ENCODE results near the gene COMMD7. TPM values are rescaled to one million over a fixed set of nuclear protein-coding genes. Genes with fewer than 3 reads are reported as not detected.

Gene COMMD7
- total RNA-seq (2014; rRNA removed; shearing (Covaris generic)): 47.5 and 49.2 TPM in 2 replicates
- polyA plus RNA-seq (2015; cell fraction: cytosol; rRNA removed): 37.3 and 37.5 TPM in 2 replicates
- 14.4 and 22.8 TPM in 2 replicates for polyA plus RNA-seq (2015; cell fraction: nucleus; rRNA removed)

DNA sequence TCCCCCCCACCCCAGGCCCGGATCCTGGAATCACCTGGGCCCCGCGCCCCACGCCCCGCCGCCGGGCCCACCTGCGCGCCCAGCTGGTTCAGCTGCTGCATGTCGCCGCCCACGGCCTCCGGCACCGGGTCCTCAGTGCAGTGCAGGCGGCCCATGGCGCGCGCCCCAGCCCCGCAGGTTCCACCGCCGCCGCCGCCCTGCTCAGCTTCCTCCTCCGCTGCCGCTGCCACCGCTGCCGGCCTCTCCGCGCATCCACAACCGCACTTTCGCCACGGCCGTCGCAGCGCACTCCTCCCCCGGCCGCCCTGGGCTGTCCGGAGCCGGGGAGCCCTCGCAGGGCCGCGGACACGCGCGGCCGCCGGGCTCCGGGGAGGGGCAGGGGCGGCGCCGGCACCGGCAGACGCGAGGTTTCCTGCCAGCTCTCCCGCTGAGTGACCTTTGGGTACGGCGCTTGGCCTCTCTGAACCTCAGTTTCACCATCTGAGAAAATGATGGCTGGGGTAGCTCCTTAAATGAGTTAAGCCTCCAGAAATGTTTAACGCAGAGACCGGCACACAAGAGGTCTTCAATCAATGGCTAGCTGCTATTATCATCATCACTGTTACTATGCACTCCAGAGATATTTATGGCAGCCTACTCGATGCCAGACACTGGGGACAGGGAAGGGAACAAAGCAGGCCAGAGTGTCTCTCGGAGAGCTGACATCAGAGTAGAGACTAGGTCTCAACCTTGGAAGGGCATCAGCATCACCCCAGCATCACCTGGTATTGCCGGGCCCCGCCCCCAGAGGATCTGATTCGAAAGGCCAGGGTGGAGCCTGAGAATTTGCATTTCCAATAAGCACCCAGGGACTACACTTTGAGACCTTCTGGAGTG lies at the start of gene COMMD7:
COMMD7 (minus strand) TSS at position 231 of the 876 bp plus-strand sequence; CDS start at position 155, 76 bp downstream.
- peak; percentile 42 for DNase-seq (ENCODE audit: low read depth, low spot score)
- in situ Hi-C loops (cut with HindIII; ENCODE audit: low pct_unique_long_range_greater_than_20kb, low sequenced_read_pairs): no loop called here

DNA sequence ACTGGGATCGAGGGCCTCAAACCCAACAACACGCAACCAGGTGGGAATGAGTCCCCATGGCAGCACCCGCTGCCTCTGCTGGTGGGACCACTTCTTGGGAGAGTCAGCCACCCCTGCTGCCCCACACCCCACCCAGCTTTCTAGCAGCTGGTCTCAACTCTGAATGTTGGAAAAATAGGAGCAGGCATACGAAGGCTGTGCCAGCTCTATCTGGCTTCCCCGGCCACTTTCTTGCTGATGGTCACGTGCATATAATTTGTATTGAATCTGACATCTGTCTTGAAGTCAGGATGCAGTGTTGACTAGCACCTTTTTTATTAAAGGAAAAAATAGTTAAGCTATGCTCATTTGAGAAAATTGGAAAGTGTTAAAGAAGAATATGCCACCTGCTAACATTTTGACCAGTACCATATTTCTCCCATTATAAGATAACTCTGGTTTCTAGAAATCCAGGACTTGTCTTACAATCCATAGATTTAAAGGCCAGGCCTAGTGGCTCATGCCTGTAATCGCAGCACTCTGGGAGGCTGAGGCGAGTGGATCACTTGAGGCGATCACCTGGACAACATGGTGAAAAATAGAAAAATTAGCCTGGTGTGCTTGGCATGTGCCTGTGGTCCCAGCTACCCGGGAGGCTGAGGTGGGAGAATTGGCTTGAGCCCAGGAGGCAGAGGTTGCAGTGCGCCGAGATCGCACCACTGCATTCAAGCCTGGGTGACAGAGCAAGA lies 49.6 kb upstream of the COMMD7 start:
- in situ Hi-C loops (cut with HindIII; ENCODE audit: low pct_unique_long_range_greater_than_20kb, low sequenced_read_pairs): loop anchor here (25.0 kb wide), 1 partner anchor 106 kb away; no protein-coding TSS in a partner anchor
- DNase-seq (ENCODE audit: low read depth, low spot score): no peak

GRCh38 chr20:32792316-32792715 lies 49.0 kb upstream of the COMMD7 start:
- peak; percentile 75 for DNase-seq (ENCODE audit: low read depth, low spot score)
- in situ Hi-C loops (cut with HindIII; ENCODE audit: low pct_unique_long_range_greater_than_20kb, low sequenced_read_pairs): loop anchor here (25.0 kb wide), 1 partner anchor 105 kb away; no protein-coding TSS in a partner anchor

- DNase-seq (ENCODE audit: low read depth, low spot score): no peak
- in situ Hi-C loops (cut with HindIII; ENCODE audit: low pct_unique_long_range_greater_than_20kb, low sequenced_read_pairs): loop anchor here (25.0 kb wide), 1 partner anchor 103 kb away; no protein-coding TSS in a partner anchor
Observed at GRCh38 chr20:32790751-32791057, 47.4 kb upstream of the COMMD7 start.

DNA sequence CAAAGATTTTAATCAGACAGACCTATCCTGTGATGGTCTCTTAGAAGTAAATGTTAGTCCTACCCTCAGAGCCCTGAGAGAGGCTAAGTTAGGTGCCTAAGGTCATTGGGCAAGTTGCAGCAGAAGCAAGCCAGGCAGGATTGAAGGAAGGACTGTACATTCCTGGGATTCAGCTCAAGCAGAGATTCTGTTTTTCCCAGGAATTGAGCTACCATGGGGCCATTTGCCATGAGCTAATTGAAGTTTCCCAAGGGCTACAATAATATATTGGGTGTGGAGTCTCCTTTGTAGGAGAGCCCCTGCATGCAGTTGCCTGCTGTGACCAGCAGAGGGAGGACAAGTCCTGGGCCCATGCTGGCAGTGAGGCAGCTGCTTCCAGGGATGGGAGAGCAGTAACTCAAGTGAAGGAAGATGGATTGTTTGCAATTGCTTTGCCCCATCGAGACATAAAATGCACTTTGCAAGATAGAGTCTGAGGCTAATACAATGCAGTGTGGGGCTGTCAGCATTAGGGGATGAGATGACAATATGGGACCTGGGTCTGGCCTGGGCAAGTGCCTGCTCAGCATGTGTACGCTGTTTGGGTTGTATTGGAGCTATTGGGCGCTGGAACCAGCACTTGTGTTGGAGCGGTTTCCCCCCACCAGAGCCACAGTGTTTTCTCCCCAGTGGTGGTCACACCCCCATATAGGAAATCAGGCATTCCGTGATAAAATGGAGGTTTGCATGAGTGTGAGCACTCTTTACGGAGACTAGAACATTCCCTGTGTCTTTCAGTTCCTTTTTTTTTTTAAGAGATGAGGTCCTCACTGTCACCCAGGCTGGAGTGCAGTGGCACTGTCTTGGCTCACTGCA lies 46.9 kb upstream of the COMMD7 start:
- in situ Hi-C loops (cut with HindIII; ENCODE audit: low pct_unique_long_range_greater_than_20kb, low sequenced_read_pairs): loop anchor here (25.0 kb wide), 1 partner anchor 103 kb away; no protein-coding TSS in a partner anchor
- peak; percentile 81 for DNase-seq (ENCODE audit: low read depth, low spot score)

GRCh38 chr20:32787168-32787567 lies 43.9 kb upstream of the COMMD7 start:
- DNase-seq (ENCODE audit: low read depth, low spot score): no peak
- in situ Hi-C loops (cut with HindIII; ENCODE audit: low pct_unique_long_range_greater_than_20kb, low sequenced_read_pairs): loop anchor here (25.0 kb wide), 1 partner anchor 100 kb away; no protein-coding TSS in a partner anchor

DNA sequence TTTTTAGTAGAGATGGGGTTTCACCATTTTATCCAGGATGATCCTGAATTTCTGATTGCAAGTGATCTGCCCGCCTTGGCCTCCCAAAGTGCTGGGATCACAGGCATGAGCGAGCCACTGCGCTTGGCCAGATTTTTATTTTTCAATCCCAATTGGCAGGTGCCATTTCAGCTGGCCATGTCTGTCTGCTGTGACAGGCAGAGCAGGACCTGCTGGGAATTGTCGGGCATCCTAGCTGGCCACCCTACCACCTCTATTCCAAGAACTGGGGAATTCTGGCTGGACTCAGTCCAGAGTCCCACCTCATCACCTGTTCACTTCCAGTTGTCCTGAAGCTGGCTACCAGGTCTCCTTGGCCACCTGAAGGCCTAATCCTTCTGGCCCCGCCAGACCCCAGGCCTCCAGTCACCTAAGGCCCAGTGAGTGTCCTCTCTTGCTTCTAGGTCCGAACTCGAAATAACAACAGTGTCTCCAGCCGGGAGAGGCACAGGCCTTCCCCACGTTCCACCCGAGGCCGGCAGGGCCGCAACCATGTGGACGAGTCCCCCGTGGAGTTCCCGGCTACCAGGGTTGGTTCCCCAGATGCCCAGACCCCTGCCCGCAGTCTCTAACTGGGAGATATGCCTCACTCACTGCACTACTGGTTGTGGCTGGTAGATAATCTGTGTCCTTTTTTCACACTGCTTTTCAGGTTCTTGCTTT lies 42.9 kb upstream of the COMMD7 start:
- no peak for DNase-seq (ENCODE audit: low read depth, low spot score)
- in situ Hi-C loops (cut with HindIII; ENCODE audit: low pct_unique_long_range_greater_than_20kb, low sequenced_read_pairs): loop anchor here (25.0 kb wide), 1 partner anchor 99 kb away; no protein-coding TSS in a partner anchor

DNA sequence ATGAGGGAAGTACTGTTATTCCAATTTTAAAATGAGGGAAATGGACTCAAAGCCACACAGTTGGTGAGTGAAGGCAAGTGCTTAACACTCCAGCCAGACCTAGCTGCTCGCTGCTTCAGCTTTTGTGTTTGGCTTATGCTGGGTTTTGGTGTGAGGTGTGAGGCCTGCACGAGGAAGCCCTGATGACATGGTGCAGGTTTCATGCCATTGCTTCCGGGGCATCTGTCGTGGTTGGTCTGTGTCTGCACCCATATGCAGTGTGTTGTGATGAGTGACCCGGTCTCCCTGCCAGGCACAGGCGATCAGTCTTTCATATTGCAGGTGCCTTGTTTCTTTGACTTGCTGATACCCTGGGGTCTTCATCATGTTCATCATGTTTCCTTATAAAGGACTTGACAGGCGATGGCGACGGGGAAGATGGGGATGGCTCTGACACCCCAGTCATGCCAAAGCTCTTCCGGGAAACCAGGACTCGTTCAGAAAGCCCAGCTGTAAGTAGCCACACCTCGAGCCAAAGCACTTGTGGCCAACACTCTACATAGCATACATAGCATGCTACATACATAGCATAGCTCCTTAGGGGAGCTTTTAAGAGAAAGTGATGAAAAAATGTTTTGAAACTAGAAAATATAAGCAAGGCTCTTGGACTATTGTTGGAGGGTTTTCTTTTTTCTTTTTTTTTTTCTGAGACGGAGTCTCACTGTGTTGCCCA lies 41.3 kb upstream of the COMMD7 start:
- no peak for DNase-seq (ENCODE audit: low read depth, low spot score)
- in situ Hi-C loops (cut with HindIII; ENCODE audit: low pct_unique_long_range_greater_than_20kb, low sequenced_read_pairs): loop anchor here (25.0 kb wide), 1 partner anchor 97 kb away; no protein-coding TSS in a partner anchor

DNA sequence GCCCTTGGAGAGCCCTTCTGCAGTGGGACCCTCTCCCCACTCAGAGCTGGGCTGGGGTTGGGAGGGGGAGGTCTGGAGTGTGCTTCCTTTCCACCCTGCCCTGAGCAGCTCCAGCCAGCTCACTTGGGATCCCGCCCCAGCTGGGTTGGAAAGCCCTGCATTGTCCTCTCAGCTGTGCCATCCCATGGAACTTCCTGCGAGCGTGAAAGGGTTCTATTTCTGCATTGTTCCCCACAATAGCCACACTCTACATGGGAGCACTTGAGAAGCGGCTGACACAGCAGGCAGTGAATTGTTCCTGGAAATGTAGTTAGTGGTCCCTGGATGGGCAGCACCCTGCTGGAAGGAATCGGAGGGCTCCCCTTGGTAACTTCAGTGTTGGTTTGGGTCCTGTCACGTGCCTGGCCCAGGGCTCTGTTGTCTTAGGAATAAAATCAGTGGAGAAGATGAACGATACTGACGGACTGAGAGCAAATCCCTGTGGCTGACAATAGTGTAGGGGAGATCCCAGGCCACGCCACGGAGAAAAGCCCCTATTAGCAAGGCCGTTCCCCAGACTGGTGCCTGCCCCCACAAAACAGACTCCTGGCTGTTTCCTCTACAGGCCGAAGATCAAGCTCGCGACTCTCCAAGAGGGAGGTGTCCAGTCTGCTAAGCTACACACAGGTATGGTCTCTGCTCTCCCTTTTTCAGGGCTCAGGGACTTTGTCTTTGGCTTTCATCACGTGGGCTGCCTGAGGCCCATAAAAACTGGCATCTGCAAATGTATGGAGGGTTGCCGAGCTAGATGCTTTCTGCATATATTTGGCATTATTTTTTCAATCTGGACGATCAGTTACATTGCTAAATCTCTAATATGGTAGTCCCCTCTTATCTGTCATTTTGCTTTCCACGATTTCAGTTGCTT lies 37.7 kb upstream of the COMMD7 start:
- DNase-seq (ENCODE audit: low read depth, low spot score): no peak
- in situ Hi-C loops (cut with HindIII; ENCODE audit: low pct_unique_long_range_greater_than_20kb, low sequenced_read_pairs): loop anchor here (25.0 kb wide), 1 partner anchor 94 kb away; no protein-coding TSS in a partner anchor

GRCh38 chr20:32780278-32780677 lies 37.0 kb upstream of the COMMD7 start:
- no peak for DNase-seq (ENCODE audit: low read depth, low spot score)
- in situ Hi-C loops (cut with HindIII; ENCODE audit: low pct_unique_long_range_greater_than_20kb, low sequenced_read_pairs): loop anchor here (25.0 kb wide), 1 partner anchor 93 kb away; no protein-coding TSS in a partner anchor

GRCh38 chr20:32779500-32780211 lies 36.4 kb upstream of the COMMD7 start:
- in situ Hi-C loops (cut with HindIII; ENCODE audit: low pct_unique_long_range_greater_than_20kb, low sequenced_read_pairs): loop anchor here (25.0 kb wide), 1 partner anchor 92 kb away; no protein-coding TSS in a partner anchor
- no peak for DNase-seq (ENCODE audit: low read depth, low spot score)

DNA sequence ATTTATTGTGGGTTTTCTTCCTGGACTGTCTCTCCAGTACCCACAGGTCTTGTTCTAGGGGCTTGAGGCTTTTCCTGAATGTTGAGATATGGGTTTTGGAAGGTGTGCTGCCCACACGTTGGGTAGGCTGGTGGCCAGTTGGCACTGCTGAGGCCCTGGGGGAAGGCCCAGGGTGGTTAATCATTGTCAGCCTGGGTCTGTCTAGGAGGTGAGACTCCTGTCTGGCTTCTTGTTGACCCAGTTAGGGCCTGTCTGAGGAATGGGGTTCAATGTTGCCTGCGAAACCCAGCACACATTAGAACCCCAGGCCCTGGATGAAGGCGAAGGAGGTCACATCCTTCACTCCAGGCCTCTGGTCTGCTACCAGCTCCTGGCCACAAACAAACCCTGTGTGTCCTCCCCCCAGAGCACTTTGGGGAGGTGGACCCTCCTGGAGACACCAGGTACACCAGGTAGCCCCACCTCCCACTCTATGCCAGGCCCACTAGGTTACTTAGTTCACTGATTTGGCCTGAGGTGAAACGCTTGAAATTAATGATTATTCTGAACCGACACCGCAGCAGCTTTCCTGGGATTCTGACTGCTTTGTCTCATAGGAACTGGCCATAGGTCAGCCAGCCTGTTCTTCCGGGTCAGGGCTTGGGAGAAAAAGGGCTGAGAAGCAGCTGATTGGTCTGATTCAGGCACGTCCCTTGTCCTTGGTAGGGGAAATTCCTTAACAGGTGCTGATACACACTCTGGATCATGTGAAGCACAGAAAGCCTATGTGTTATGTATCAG lies 34.1 kb upstream of the COMMD7 start:
- in situ Hi-C loops (cut with HindIII; ENCODE audit: low pct_unique_long_range_greater_than_20kb, low sequenced_read_pairs): loop anchor here (25.0 kb wide), 1 partner anchor 90 kb away; no protein-coding TSS in a partner anchor
- DNase-seq (ENCODE audit: low read depth, low spot score): no peak

- in situ Hi-C loops (cut with HindIII; ENCODE audit: low pct_unique_long_range_greater_than_20kb, low sequenced_read_pairs): loop anchor here (25.0 kb wide), 1 partner anchor 88 kb away; no protein-coding TSS in a partner anchor
- no peak for DNase-seq (ENCODE audit: low read depth, low spot score)
Observed at GRCh38 chr20:32775336-32775991, 32.2 kb upstream of the COMMD7 start.
